OCI-LY7 (cell line): ENCODE results near the gene VNN1. TPM values are rescaled to one million over a fixed set of nuclear protein-coding genes. Genes with fewer than 3 reads are reported as not detected.

ENCODE experiments used
- BruUV-seq: library from RNA; stranded (reverse); fragments of 400-500 nt; replicated peaks from 2 replicates; lab custom pipeline; 2021; lab: Mats Ljungman, UMichigan
- CTCF ChIA-PET: fragments of 300-600 bp; sonication (Branson Sonifier 250); formaldehyde crosslinking; loops from one replicate; lab custom pipeline; 2022; ENCODE audit warnings: antibody characterized with exemption; ENCODE audit not compliant: unreplicated experiment; lab: Charles Lee
- POLR2A ChIA-PET: fragments of 300-600 bp; sonication (Branson Sonifier 250); formaldehyde crosslinking; loops from one replicate; lab custom pipeline; 2022; ENCODE audit warnings: antibody characterized with exemption; lab: Charles Lee
- DNase-seq: peaks from one replicate; pipeline ENCODE4 v3.0.0-alpha.2; 2015; ENCODE audit warnings: low spot score
- H2AFZ ChIP-seq: fragments of 200-600 bp; sonication (generic), shearing (Covaris generic); 2 replicates; pipeline ENCODE4 v1.6.1; 2014; ENCODE audit warnings: mild to moderate bottlenecking, antibody characterized with exemption, low read length, moderate library complexity
- H3K27ac ChIP-seq: fragments of 200-600 bp; sonication (generic); 2 replicates; pipeline ENCODE4 v1.5.1; 2014; ENCODE audit warnings: mixed run types, low read depth, mild to moderate bottlenecking, moderate library complexity, low read length, inconsistent platforms; ENCODE audit not compliant: poor library complexity, severe bottlenecking
- H3K36me3 ChIP-seq: fragments of 200-600 bp; sonication (generic); 2 replicates; pipeline ENCODE4 v1.6.1; 2014; ENCODE audit warnings: mild to moderate bottlenecking, antibody characterized with exemption, low read length, moderate library complexity, mixed read lengths; ENCODE audit not compliant: insufficient read depth
- H3K4me1 ChIP-seq: fragments of 200-600 bp; sonication (generic); 2 replicates; pipeline ENCODE4 v1.5.1; 2014; ENCODE audit warnings: mild to moderate bottlenecking, low read length; ENCODE audit not compliant: insufficient read depth, poor library complexity, severe bottlenecking
- H3K4me2 ChIP-seq: fragments of 200-600 bp; sonication (generic); 2 replicates; pipeline ENCODE4 v1.6.1; 2014; ENCODE audit warnings: mild to moderate bottlenecking, low read length
- H3K4me3 ChIP-seq: fragments of 200-600 bp; sonication (generic); 2 replicates; pipeline ENCODE4 v1.5.1; 2014; ENCODE audit warnings: mild to moderate bottlenecking, low read depth, low read length; ENCODE audit not compliant: poor library complexity, severe bottlenecking
- H3K79me2 ChIP-seq: fragments of 200-600 bp; sonication (generic); 2 replicates; pipeline ENCODE4 v1.6.1; 2016; ENCODE audit warnings: low read depth, mild to moderate bottlenecking, low read length, moderate library complexity, mixed read lengths; ENCODE audit not compliant: insufficient read depth
- H3K9me2 ChIP-seq: fragments of 200-600 bp; sonication (generic); 2 replicates; pipeline ENCODE4 v1.6.1; 2016; ENCODE audit warnings: mild to moderate bottlenecking, low read length, mixed read lengths; ENCODE audit not compliant: insufficient read depth
- H3K9me3 ChIP-seq: fragments of 200-600 bp; sonication (generic); 2 replicates; pipeline ENCODE4 v1.6.1; 2014; ENCODE audit warnings: mild to moderate bottlenecking, mixed run types, low read length, mixed read lengths
- H4K20me1 ChIP-seq: fragments of 200-600 bp; sonication (generic); 2 replicates; pipeline ENCODE4 v1.6.1; 2014; ENCODE audit warnings: mild to moderate bottlenecking, antibody characterized with exemption, low read length, moderate library complexity, mixed read lengths; ENCODE audit not compliant: insufficient read depth
- CTCF ChIP-seq: fragments of 200-600 bp; sonication (generic); conservative IDR thresholded peaks from 2 replicates; pipeline ENCODE4 v1.5.1; 2014; ENCODE audit warnings: mild to moderate bottlenecking, antibody characterized with exemption, low read length, moderate library complexity, mixed read lengths
- EZH2phosphoT487 ChIP-seq: fragments of 200-600 bp; sonication (generic); IDR thresholded peaks from 2 replicates; pipeline ENCODE4 v1.6.1; 2018; ENCODE audit warnings: low read depth, borderline replicate concordance, mild to moderate bottlenecking, mixed run types, antibody characterized with exemption, low read length, moderate library complexity, mixed read lengths
- intact Hi-C: fragments of 100-400 bp; cut with micrococcal nuclease; formaldehyde crosslinking; loops from one replicate; pipeline ENCODE4 v1.10.0; 2022; ENCODE audit not compliant: unreplicated experiment
- total RNA-seq, 2 experiments: library from RNA; depleted of rRNA in 1 of 2; stranded (reverse); fragments of >200 nt in 1 of 2; shearing (Covaris generic) in 1 of 2; gene quantifications; 2 replicates each; pipeline ENCODE4 v1.2.3, GENCODE V29; 2014 to 2022

Gene VNN1
- total RNA-seq, 2 experiments from 2014 or later = not detected

GRCh38 chr6:132733283-132733682 lies 19.4 kb upstream of the VNN1 start:
- no peaks in the 10 kb centered on the region for H3K4me1 ChIP-seq

GRCh38 chr6:132731086-132731485 lies 17.2 kb upstream of the VNN1 start:
- BruUV-seq = no TSS peak
- Histone ChIP-seq H3K4me2 (no peak overlapping the region), H3K9me3 (no peaks in the 10 kb centered on the region), H4K20me1 (no peaks in the 10 kb centered on the region), H3K36me3 (no peaks in the 10 kb centered on the region), H3K4me3 (no peak overlapping the region), H3K79me2 (no peaks in the 10 kb centered on the region), H3K4me1 (peaks cover 1% of the 10 kb centered on the region), H2AFZ (no peak overlapping the region), H3K9me2 (no peaks in the 10 kb centered on the region), H3K27ac (no peak overlapping the region)
- CTCF ChIA-PET = no interaction called here
- TF ChIP-seq CTCF (no peak), EZH2phosphoT487 (no peak)
- no peak for DNase-seq
- POLR2A ChIA-PET = interaction anchor here (0.6 kb wide), 1 partner anchor 61 kb away, joined by 5 read pairs; no protein-coding TSS in a partner anchor
- intact Hi-C loops = no loop called here

More at GRCh38 chr6:132733283-132733682, 19.4 kb upstream of the VNN1 start:
- Histone ChIP-seq H3K79me2 (no peaks in the 10 kb centered on the region), H3K9me3 (no peaks in the 10 kb centered on the region), H4K20me1 (no peaks in the 10 kb centered on the region), H3K4me3 (no peak overlapping the region), H3K27ac (no peak overlapping the region), H3K36me3 (no peaks in the 10 kb centered on the region), H3K9me2 (no peaks in the 10 kb centered on the region), H3K4me2 (no peak overlapping the region), H2AFZ (no peak overlapping the region)
- intact Hi-C loops = no loop called here
- POLR2A ChIA-PET = interaction anchor here (0.7 to 1.6 kb wide), 2 partner anchors 9 to 138 kb away, joined by 3 to 5 read pairs; no protein-coding TSS in a partner anchor
- CTCF ChIA-PET = no interaction called here
- no peak for TF ChIP-seq CTCF
- TF ChIP-seq EZH2phosphoT487 = no peak
- no peak for DNase-seq
- no TSS peak for BruUV-seq

DNA sequence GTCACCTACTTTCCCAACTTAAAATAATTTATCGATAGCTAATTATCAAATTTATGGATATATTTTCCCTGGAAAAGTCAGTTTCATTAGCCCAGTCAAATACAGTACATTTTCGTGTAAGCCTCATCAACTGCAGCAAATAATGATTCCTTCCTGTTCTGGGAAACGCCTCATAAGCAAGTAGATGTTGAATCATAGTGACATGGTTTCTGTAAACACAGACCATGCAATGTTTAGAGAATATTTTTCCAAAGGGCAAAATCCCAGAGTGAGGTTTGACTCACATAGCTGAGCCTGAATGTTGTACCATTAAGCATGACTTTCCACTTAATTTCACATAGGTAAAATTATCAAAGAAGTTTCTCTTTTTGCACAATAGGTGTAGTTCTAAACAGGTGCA lies 16.7 kb upstream of the VNN1 start:
- Histone ChIP-seq H4K20me1 (no peaks in the 10 kb centered on the region), H3K4me2 (no peak overlapping the region), H2AFZ (no peak overlapping the region), H3K9me2 (no peaks in the 10 kb centered on the region), H3K27ac (no peak overlapping the region), H3K4me1 (peaks cover 6% of the 10 kb centered on the region), H3K4me3 (no peak overlapping the region), H3K79me2 (no peaks in the 10 kb centered on the region), H3K36me3 (no peaks in the 10 kb centered on the region), H3K9me3 (no peaks in the 10 kb centered on the region)
- no TSS peak for BruUV-seq
- TF ChIP-seq EZH2phosphoT487 = no peak
- TF ChIP-seq CTCF = no peak
- ChIA-PET POLR2A (interaction anchor here (1.5 kb wide), 1 partner anchor 11 kb away, joined by 3 read pairs; no protein-coding TSS in a partner anchor), CTCF (no interaction called here)
- intact Hi-C loops = no loop called here
- no peak for DNase-seq
